22Rv1 (cell line): ENCODE results near the gene PLXNA4.

Source experiments
- H3K27ac ChIP-seq: fragments of 450-650 bp; 2 replicates; pipeline ENCODE4 v1.5.1; 2017
- CTCF ChIP-seq: fragments of 450-650 bp; IDR thresholded peaks from 2 replicates; pipeline ENCODE4 v1.5.1; 2017; ENCODE audit warnings: mild to moderate bottlenecking
- ZFX ChIP-seq: fragments of 450-650 bp; IDR thresholded peaks from 2 replicates; pipeline ENCODE4 v1.6.1; 2017; ENCODE audit warnings: antibody characterized with exemption, borderline replicate concordance

PLXNA4 gene

DNA sequence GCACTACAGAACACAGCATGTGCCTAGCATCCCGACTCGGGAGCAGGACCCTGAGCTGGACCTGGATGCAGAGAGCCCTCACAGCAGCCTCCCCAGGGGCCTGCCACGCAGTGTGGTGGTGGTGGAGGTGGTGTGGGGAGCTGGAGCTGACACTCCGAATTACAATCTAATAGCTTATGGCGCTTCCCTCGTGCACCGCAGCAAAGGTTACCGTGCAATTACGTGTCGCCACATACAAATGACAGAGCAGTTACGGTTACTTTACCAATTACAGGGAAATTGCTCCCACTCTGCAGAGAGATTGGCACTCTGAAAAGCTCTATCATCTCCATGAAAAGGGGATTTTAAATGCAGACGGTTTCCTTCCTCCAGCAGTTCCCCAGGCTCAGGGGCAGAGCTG, 81.8 kb downstream of the PLXNA4 start:
- H3K27ac ChIP-seq: no peak overlapping the region
- TF ChIP-seq ZFX (no peak), CTCF (no peak)

- no peak overlapping the region for H3K27ac ChIP-seq
- no peak for TF ChIP-seq ZFX
- TF ChIP-seq CTCF: no peak
Measured at GRCh38 chr7:132492823-132493445, 83.3 kb downstream of the PLXNA4 start.

DNA sequence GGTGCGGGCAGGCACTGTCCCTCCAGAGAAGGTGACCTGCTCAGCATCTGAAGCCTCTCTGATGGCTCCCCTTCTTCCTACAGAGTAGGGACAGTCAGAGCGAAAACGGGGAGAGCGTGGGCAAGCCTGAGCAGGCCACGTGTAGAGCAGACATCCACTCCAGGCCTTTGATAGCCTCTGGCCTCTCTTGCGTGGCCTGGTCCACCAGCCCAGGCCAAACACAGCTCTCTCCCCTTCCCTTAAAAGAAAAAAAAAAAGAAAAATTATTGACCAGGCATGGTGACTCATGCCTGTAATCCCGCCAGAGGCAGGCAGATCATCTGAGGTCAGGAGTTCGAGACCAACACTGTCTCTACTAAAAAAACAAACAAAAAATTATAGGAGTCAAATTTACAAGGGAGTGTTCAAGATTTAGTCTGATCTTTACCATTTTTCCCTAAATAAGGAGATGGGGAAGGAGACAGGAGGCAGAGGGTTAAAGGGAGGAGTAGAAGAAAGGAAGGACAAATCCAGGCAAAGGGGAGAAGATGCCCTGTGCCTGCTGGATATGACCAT, 84.8 kb downstream of the PLXNA4 start:
- H3K27ac ChIP-seq: no peak overlapping the region
- TF ChIP-seq CTCF (no peak), ZFX (no peak)

- TF ChIP-seq ZFX (no peak), CTCF (no peak)
- H3K27ac ChIP-seq: no peak overlapping the region
Measured at GRCh38 chr7:132490474-132490873, 85.8 kb downstream of the PLXNA4 start.

DNA sequence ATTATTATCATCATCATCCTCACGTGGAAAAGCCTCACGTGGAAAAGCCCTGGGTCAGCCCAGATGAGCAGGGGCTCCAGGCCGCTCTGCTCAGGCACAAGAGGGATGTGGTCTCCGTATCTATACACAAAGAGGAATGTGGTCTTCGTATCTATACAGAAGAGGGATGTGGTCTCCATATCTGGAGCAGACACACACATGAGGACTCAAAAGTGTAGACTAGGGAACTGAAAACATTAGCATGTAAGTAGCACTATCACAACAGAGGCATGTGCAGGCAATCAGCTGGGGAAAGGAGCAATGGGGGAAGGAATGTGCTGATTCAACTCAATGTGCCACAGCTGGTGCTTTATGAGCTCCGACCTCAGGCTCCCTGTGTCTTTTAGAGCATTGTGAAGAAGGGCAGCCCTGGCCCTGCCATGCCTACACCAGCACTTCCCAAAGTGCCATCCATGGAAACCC, 86.5 kb downstream of the PLXNA4 start:
- TF ChIP-seq CTCF (no peak), ZFX (no peak)

GRCh38 chr7:132488634-132489302, 87.5 kb downstream of the PLXNA4 start:
- no peak for TF ChIP-seq CTCF
- TF ChIP-seq ZFX: no peak

More for the DNA sequence above, 86.5 kb downstream of the PLXNA4 start:
- H3K27ac ChIP-seq: no peak overlapping the region

DNA sequence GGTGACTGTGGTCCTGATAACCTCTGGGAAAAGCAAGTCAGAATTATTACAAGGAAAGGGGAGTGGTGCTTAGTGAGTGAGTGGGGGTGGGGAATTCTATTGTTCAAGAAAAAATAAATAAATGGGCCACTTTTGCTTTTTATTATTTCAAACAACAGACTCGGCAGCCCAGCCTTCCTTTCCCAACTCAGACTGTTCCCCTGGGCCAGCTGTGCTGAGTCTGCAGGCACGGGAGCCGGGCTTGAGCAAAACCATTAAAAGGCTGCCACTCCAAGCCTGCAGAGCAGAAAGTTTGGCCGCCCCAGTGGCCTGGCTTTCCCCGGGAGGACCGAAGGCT, 90.0 kb downstream of the PLXNA4 start:
- no peak for TF ChIP-seq ZFX
- TF ChIP-seq CTCF: no peak
- no peak overlapping the region for H3K27ac ChIP-seq

More at GRCh38 chr7:132488634-132489302, 87.5 kb downstream of the PLXNA4 start:
- H3K27ac ChIP-seq: no peak overlapping the region
